OCI-LY3 (cell line): ENCODE results near the gene RNF225.

Experiments used
- CTCF ChIP-seq: fragments of 200-600, 300-600 bp; sonication (generic); IDR thresholded peaks from 2 replicates; pipeline ENCODE4 v1.5.1; 2014; ENCODE audit warnings: antibody characterized with exemption, low read length, low read depth
- EZH2phosphoT487 ChIP-seq: fragments of 200-600 bp; shearing (Covaris generic); IDR thresholded peaks from 2 replicates; pipeline ENCODE4 v1.6.1; 2018; ENCODE audit warnings: antibody characterized with exemption, mixed run types, low read depth

GRCh38 chr19:58409010-58409790 is 13.7 kb downstream of the RNF225 start:
- TF ChIP-seq CTCF (no peak), EZH2phosphoT487 (no peak)
